ENCODE measurements around the gene CYP1A2. TPM values are rescaled to one million over a fixed set of nuclear protein-coding genes. Genes with fewer than 3 reads are reported as not detected.

Gene CYP1A2
- total and polyA plus RNA-seq, 2 of the 13 experiments (the other 11 are each of a cell fraction or from before 2014, with no cell fraction given): 0.07 TPM; not detected in 1

GRCh38 chr15:74725845-74726773 is 22.5 kb upstream of the CYP1A2 start (continued):
- TF ChIP-seq, protein P1, sequence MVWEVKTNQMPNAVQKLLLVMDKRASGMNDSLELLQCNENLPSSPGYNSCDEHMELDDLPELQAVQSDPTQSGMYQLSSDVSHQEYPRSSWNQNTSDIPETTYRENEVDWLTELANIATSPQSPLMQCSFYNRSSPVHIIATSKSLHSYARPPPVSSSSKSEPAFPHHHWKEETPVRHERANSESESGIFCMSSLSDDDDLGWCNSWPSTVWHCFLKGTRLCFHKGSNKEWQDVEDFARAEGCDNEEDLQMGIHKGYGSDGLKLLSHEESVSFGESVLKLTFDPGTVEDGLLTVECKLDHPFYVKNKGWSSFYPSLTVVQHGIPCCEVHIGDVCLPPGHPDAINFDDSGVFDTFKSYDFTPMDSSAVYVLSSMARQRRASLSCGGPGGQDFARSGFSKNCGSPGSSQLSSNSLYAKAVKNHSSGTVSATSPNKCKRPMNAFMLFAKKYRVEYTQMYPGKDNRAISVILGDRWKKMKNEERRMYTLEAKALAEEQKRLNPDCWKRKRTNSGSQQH (CRISPR knock-in tag; IDR thresholded peaks at IDR 0.05; ENCODE audit: low read depth): 0 out of 2 replicates have a peak, but pooled peaks have one; percentile 15
- TF ChIP-seq, protein P2, sequence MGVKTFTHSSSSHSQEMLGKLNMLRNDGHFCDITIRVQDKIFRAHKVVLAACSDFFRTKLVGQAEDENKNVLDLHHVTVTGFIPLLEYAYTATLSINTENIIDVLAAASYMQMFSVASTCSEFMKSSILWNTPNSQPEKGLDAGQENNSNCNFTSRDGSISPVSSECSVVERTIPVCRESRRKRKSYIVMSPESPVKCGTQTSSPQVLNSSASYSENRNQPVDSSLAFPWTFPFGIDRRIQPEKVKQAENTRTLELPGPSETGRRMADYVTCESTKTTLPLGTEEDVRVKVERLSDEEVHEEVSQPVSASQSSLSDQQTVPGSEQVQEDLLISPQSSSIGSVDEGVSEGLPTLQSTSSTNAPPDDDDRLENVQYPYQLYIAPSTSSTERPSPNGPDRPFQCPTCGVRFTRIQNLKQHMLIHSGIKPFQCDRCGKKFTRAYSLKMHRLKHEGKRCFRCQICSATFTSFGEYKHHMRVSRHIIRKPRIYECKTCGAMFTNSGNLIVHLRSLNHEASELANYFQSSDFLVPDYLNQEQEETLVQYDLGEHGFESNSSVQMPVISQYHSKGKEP (CRISPR knock-in tag; IDR thresholded peaks at IDR 0.05): no peak
- TF ChIP-seq RFX3 (CRISPR knock-in tag; IDR thresholded peaks at IDR 0.05) (no peak), SRY (CRISPR knock-in tag; IDR thresholded peaks at IDR 0.05) (peak; percentile 55; the same call in 1 of the 2 replicates), SMYD3 (CRISPR knock-in tag; IDR thresholded peaks at IDR 0.05) (peak; percentile 20; the same call in 1 of the 2 replicates), GRHL1 (CRISPR knock-in tag; conservative IDR thresholded peaks at IDR 0.05) (no peak), U2AF1 (optimal IDR thresholded peaks at IDR 0.05; ENCODE audit: low read depth, low read length) (no peak), ZFY (CRISPR knock-in tag; IDR thresholded peaks at IDR 0.05) (peak; percentile 37), KDM5B (CRISPR knock-in tag; IDR thresholded peaks at IDR 0.05; ENCODE audit: borderline replicate concordance) (peak; percentile 74), ZNF720 (CRISPR knock-in tag; IDR thresholded peaks at IDR 0.05) (no peak), XRCC5 (optimal IDR thresholded peaks at IDR 0.05; ENCODE audit: low read length) (peak; percentile 17), LBX2 (CRISPR knock-in tag; IDR thresholded peaks at IDR 0.05; ENCODE audit: borderline replicate concordance) (no peak), REL (CRISPR knock-in tag; conservative IDR thresholded peaks at IDR 0.05) (0 out of 2 replicates have a peak, but pooled peaks have one; percentile 38), ESRRA (CRISPR knock-in tag; IDR thresholded peaks at IDR 0.05; ENCODE audit: low read depth) (no peak), ZNF446 (CRISPR knock-in tag; IDR thresholded peaks at IDR 0.05) (peak; percentile 54; the same call in 1 of the 2 replicates), POLR2G (IDR thresholded peaks at IDR 0.05; ENCODE audit: low read depth, low read length) (no peak), ZNF44 (CRISPR knock-in tag; IDR thresholded peaks at IDR 0.05) (no peak), IRF1 (CRISPR knock-in tag; IDR thresholded peaks at IDR 0.05; ENCODE audit: low read depth) (no peak), ZNF484 (CRISPR knock-in tag; IDR thresholded peaks at IDR 0.05; ENCODE audit: borderline replicate concordance, low read depth) (no peak)
- TF ChIP-seq, protein P3, sequence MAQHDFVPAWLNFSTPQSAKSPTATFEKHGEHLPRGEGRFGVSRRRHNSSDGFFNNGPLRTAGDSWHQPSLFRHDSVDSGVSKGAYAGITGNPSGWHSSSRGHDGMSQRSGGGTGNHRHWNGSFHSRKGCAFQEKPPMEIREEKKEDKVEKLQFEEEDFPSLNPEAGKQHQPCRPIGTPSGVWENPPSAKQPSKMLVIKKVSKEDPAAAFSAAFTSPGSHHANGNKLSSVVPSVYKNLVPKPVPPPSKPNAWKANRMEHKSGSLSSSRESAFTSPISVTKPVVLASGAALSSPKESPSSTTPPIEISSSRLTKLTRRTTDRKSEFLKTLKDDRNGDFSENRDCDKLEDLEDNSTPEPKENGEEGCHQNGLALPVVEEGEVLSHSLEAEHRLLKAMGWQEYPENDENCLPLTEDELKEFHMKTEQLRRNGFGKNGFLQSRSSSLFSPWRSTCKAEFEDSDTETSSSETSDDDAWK (CRISPR knock-in tag; IDR thresholded peaks at IDR 0.05): no peak
